ENCODE measurements around the gene TOMT. TPM values are rescaled to one million over a fixed set of nuclear protein-coding genes. Genes with fewer than 3 reads are reported as not detected.

Gene TOMT
- not detected in 2 replicates for total RNA-seq (2014; rRNA removed; shearing (Covaris generic))

GRCh38 chr11:72105888-72106287 lies at the start of gene TOMT:
TSS of gene TOMT (plus strand) at chr11:72105924. CDS start at chr11:72105952, 28 bp downstream.
- no peak for DNase-seq (ENCODE audit: low spot score)

- no peak for DNase-seq (ENCODE audit: low spot score)
Measured at GRCh38 chr11:72058416-72059034, 47.2 kb upstream of the TOMT start.

- DNase-seq (ENCODE audit: low spot score), result no peak
Measured at GRCh38 chr11:72061739-72062396, 43.9 kb upstream of the TOMT start.

- DNase-seq (ENCODE audit: low spot score), result no peak
Measured at GRCh38 chr11:72066855-72067254, 38.9 kb upstream of the TOMT start.

- DNase-seq (ENCODE audit: low spot score), result no peak
Measured at GRCh38 chr11:72067266-72067665, 38.5 kb upstream of the TOMT start.

GRCh38 chr11:72067676-72068075 lies 38.0 kb upstream of the TOMT start:
- no peak for DNase-seq (ENCODE audit: low spot score)

- no peak for DNase-seq (ENCODE audit: low spot score)
Measured at GRCh38 chr11:72069200-72069599, 36.5 kb upstream of the TOMT start.

- peak; percentile 47 for DNase-seq (ENCODE audit: low spot score)
Measured at GRCh38 chr11:72069787-72070251, 35.9 kb upstream of the TOMT start.

GRCh38 chr11:72070491-72070890 lies 35.2 kb upstream of the TOMT start:
- no peak for DNase-seq (ENCODE audit: low spot score)

- peak; percentile 55 for DNase-seq (ENCODE audit: low spot score)
Measured at GRCh38 chr11:72072348-72072747, 33.4 kb upstream of the TOMT start.

- DNase-seq (ENCODE audit: low spot score), result no peak
Measured at GRCh38 chr11:72075109-72075508, 30.6 kb upstream of the TOMT start.

GRCh38 chr11:72075756-72076155 lies 30.0 kb upstream of the TOMT start:
- no peak for DNase-seq (ENCODE audit: low spot score)

- DNase-seq (ENCODE audit: low spot score), result no peak
Measured at GRCh38 chr11:72078477-72078876, 27.2 kb upstream of the TOMT start.

GRCh38 chr11:72079819-72080325 lies 25.9 kb upstream of the TOMT start:
- no peak for DNase-seq (ENCODE audit: low spot score)

GRCh38 chr11:72080326-72081183 lies 25.2 kb upstream of the TOMT start, which contains the start of the genes LRRC51 and NUMA1:
TSS of gene LRRC51 (plus strand) at chr11:72080850. CDS start at chr11:72089084, 8,234 bp downstream.
TSS of gene NUMA1 (minus strand) at chr11:72080542. CDS start at chr11:72035943, 44,599 bp downstream.
- DNase-seq (ENCODE audit: low spot score), result peak; percentile 100

GRCh38 chr11:72081184-72081644 lies 24.5 kb upstream of the TOMT start:
- no peak for DNase-seq (ENCODE audit: low spot score)

- DNase-seq (ENCODE audit: low spot score), result no peak
Measured at GRCh38 chr11:72081821-72082453, 23.8 kb upstream of the TOMT start.

GRCh38 chr11:72083414-72083813 lies 22.3 kb upstream of the TOMT start:
- no peak for DNase-seq (ENCODE audit: low spot score)

GRCh38 chr11:72084076-72084475 lies 21.6 kb upstream of the TOMT start:
- DNase-seq (ENCODE audit: low spot score), result no peak

GRCh38 chr11:72084965-72085364 lies 20.8 kb upstream of the TOMT start:
- DNase-seq (ENCODE audit: low spot score), result no peak

- DNase-seq (ENCODE audit: low spot score), result no peak
Measured at GRCh38 chr11:72085621-72086351, 19.9 kb upstream of the TOMT start.

All from H4 (cell line).